Activated CD8-positive, alpha-beta memory T cell treated with anti-CD3 and anti-CD28 coated beads for 1 hour (primary cell): ENCODE measurements around the gene MORC2.

Experiments used
- DNase-seq, 2 donors: peaks; one replicate each; pipeline ENCODE4 v3.0.0-alpha.2; 2020; ENCODE audit warnings: low read depth in 1 of 2; ENCODE audit errors: extremely low read depth in 1 of 2

The MORC2 gene

GRCh38 chr22:30889996-30890480, 78.5 kb downstream of the MORC2 start:
- DNase-seq, result no peak

GRCh38 chr22:30889268-30889995, 79.1 kb downstream of the MORC2 start:
- no peak for DNase-seq

GRCh38 chr22:30887861-30888260, 80.7 kb downstream of the MORC2 start:
- DNase-seq, result no peak

DNA sequence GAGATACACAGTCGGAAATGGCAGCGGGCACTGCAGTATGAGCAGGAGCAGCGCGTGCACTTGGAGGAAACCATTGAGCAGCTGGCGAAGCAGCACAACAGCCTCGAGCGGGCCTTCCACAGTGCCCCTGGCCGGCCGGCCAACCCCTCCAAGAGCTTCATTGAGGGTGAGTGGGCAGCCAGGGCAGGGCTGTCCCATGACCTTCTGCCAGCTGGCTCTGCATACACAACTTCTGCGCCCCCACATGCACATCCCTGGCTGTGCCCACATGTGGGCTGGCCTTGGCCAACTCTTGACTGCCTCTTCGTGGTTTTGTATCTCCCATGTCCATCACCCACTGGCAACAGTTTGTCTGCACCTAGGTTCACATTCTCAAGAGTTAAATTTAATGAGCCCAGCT, 81.1 kb downstream of the MORC2 start:
- DNase-seq, result no peak

GRCh38 chr22:30885591-30885990, 83.0 kb downstream of the MORC2 start:
- DNase-seq, result no peak

DNA sequence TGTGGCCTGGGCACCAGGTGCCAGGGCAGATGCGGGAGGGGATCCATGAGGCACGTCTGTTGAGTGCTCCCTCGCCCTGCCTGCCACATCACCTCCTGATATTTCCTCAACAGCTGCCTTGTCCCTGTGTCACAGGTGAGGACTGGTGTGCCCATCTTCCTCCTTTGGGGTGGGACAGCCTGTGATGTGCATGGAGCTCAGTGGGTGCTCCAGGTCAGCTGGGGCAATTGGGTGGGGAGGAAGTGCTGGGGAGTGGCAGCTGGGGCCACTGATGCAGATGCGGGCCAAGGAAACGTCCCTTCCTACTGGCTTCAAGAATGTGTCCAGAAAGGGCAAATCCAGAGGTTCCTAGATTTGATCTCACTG, 83.6 kb downstream of the MORC2 start:
- DNase-seq, result no peak

- DNase-seq, result no peak
Observed at GRCh38 chr22:30884211-30885000, 84.2 kb downstream of the MORC2 start.

DNA sequence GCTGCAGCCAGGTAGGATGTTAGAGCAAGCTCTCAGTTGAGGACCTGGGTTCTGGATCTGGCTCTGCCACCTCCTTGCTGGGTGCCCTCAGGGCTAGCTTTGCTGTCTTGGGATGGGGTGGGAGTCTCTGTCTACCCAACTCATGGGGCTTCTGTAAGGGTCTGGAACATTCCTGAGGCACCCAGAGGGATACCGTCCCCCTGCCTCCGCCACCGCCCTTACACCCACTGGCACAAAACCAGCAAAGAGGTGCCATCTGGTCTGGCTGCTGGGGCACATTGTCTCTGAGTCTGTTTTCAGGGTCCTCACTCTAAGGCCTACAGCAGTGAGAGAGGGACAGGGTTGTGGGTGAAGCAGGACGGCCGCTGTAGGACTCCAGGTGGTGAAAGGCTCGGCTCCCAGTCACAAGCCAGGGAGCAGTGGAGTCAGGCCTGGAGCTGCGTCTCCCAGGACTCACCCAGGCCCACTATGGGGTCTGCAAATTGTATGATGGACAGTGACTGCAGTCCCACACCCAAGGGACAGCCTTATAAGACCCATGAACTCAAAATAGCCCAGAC, 84.9 kb downstream of the MORC2 start:
- no peak for DNase-seq

DNA sequence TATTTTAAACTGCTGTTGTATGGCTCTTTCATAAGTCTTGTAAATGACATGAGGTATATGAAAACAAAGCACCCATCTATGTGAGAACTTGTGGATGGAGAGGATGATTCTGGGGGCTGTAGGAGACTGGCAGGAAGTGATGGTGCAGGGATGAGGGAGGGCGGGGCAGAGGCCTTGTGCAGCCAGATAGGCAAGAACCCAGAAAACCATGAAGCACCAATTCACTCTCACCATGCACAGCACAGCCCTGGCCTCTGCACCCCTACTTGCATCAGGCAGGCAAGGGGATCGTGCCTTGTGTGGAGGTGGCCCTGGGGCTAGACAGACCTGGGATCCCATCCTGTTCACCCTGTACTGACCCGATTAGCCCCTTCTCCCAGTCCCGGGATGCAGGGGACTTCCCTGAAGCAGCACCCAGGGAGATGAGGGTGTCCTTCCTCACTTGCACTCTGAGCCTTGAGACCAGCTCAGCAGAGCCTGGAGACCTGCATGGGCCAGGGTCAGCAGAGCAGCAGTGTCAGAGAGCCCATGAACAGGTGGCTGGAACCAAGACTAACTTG, 85.5 kb downstream of the MORC2 start:
- DNase-seq, result no peak

GRCh38 chr22:30882184-30882717, 86.3 kb downstream of the MORC2 start:
- DNase-seq, result no peak

- no peak for DNase-seq
Observed at GRCh38 chr22:30881361-30882183, 87.0 kb downstream of the MORC2 start.

- DNase-seq, result no peak
Observed at GRCh38 chr22:30880847-30881246, 87.7 kb downstream of the MORC2 start.

- DNase-seq, result no peak
Observed at GRCh38 chr22:30880181-30880601, 88.4 kb downstream of the MORC2 start.

DNA sequence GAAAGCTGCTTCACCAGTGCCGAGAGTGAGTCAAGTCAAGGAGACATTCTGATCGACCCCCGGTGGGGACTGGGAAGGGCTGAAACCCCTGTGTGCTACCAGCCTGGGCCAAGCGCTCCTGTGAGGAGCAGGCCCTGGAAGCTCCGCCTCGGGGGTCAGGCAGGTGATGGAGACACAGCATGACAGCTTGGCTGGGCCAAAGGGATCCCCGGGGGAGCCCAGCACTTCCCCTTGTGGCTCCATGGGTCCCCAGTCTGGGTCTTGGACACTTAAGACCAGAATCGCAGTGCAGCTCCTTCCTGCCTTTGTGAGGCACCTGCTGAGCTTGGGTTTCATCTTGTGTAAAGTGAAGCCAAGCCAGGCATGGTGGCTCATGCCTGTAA, 89.2 kb downstream of the MORC2 start:
- DNase-seq, result no peak

DNA sequence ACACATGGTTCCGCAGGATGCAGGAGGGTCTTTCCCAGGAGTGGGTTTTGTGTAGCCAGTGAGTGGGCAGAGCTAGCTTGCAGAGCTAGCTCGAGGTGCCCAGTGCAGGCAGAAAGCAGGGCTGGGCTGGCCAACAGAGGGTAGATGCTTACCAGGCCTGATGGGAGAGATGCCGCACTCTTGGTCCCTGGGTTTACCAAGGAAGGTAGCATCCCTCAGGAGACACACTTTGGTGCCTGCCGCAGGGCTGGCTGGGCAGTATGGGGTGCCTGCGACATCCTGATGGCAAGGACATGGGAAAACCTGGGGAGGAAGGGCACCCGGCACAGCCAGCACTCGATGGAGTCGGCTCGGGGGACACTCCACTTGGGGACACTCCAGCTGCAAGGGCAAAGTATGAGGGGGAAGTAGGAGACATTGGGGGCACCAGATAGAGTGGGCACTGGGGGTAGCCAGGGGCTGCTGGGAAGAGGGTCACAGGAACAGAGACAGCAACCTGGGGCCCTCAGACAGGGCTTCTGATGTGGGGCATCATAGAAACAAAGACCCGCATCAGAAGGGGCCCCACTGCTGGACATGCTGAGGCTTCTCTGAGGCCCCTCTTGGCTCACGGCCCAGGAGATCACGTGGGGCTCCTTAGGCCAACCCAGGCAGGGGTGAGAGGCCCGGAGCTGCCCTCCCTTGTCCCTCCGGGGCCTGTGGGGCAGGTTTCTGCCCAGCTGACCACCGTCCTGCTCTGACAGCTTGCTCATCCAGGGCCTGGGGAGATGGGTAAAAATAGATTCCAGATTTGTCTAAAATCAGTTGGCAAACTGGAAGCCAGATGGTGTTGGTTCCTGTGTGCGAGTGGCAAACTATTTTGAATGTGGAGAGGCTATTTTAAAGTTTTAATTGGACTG, 89.8 kb downstream of the MORC2 start:
- no peak for DNase-seq

- DNase-seq, result no peak
Observed at GRCh38 chr22:30877662-30878515, 90.7 kb downstream of the MORC2 start.

DNA sequence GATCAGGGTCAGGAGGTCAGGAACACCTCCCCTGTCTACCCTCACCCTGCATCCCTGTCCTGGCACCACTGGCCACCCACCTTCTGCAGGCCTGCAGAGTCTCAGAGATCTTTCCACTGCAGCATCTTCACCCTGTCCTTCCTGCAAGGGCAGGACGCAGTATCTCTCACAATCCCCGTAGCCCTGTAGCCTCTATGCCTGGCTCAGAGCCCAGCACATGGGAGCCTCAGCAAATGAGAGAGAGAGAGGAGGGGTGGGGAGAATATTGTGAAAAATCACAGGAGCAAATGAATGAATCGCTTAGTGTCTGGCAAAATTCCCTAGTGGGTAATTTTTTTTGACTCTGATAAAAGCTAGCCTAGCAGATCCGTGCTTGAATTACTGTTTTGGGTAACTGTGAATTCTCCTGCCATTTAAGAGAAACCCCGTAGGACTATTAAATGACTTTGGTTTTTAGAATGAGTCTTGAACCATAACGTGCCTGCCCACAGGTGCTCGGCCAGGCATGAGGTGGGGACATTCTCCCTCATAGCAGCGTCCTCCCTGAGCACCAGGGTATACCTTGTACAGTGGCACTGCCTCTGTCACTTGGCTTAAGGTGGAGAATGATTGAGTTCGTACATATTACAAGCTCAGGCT, 91.5 kb downstream of the MORC2 start:
- DNase-seq, result no peak

DNA sequence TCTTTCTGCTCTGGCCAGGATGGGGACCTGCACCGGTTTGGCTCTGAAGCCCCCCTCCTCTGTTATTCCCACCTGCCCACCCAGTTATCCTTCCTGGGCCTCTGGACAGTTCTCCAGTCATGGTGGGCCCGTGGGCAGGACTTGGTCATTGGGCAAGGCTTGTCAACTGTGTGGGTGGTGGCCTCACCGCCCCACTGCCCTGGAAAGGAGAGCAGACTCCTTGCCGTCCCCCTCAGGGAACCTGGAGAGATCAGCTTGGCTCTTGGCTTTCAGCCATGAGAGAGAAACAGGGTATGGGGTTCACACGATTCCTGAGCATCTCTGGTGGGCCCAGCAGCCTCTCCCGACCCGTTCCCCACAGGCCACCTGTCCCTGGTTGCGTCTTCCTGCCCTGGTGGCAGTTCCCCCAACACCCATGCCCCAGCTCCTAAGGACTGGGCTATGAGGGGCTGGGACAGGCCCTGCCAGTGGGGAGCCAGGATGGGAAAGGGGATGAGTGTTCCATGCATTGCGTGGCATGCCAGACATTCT, 92.3 kb downstream of the MORC2 start:
- no peak for DNase-seq
